Stromal cell of bone marrow (primary cell): ENCODE results near the gene ARHGAP31.
"Not testable (repeated sequence)": the region's sequence is repeated elsewhere in the genome, so short reads cannot be mapped to it uniquely, and the experiment has no call there.

Experiments
- DNase-seq: peaks from one replicate; pipeline ENCODE4 v3.0.0-alpha.2; 2012; ENCODE audit warnings: low read depth

ARHGAP31 gene

GRCh38 chr3:119293871-119294695 lies at the start of gene ARHGAP31:
TSS of gene ARHGAP31 (plus strand) at chr3:119294383. CDS start at chr3:119294905, 522 bp downstream.
- DNase-seq: no peak

- DNase-seq: no peak
Measured at GRCh38 chr3:119245778-119246177, 48.4 kb upstream of the ARHGAP31 start.

- no peak for DNase-seq
Measured at GRCh38 chr3:119255214-119255613, 39.0 kb upstream of the ARHGAP31 start.

- no peak for DNase-seq
Measured at GRCh38 chr3:119257111-119257510, 37.1 kb upstream of the ARHGAP31 start.

GRCh38 chr3:119257654-119258410 lies 36.4 kb upstream of the ARHGAP31 start:
- DNase-seq: no peak

- no peak for DNase-seq
Measured at GRCh38 chr3:119258915-119259314, 35.3 kb upstream of the ARHGAP31 start.

- DNase-seq: no peak
Measured at GRCh38 chr3:119259821-119260220, 34.4 kb upstream of the ARHGAP31 start.

GRCh38 chr3:119261055-119261454 lies 33.1 kb upstream of the ARHGAP31 start:
- DNase-seq: no peak

- not testable (repeated sequence) for DNase-seq
Measured at GRCh38 chr3:119270212-119270611, 24.0 kb upstream of the ARHGAP31 start.

GRCh38 chr3:119276680-119277079 lies 17.5 kb upstream of the ARHGAP31 start:
- DNase-seq: no peak

GRCh38 chr3:119279101-119279554 lies 15.1 kb upstream of the ARHGAP31 start:
- DNase-seq: no peak

- DNase-seq: no peak
Measured at GRCh38 chr3:119279584-119280243, 14.5 kb upstream of the ARHGAP31 start.

GRCh38 chr3:119288669-119289403 lies 5.3 kb upstream of the ARHGAP31 start:
- DNase-seq: no peak

- DNase-seq: no peak
Measured at GRCh38 chr3:119289404-119289770, 4.8 kb upstream of the ARHGAP31 start.

GRCh38 chr3:119290613-119291012 lies 3.6 kb upstream of the ARHGAP31 start:
- DNase-seq: no peak

GRCh38 chr3:119291062-119291700 lies 3.0 kb upstream of the ARHGAP31 start:
- no peak for DNase-seq

GRCh38 chr3:119292666-119293065 lies 1.5 kb upstream of the ARHGAP31 start:
- DNase-seq: no peak

GRCh38 chr3:119293105-119293870 lies 895 bp upstream of the ARHGAP31 start:
- no peak for DNase-seq

GRCh38 chr3:119294696-119295671 lies 801 bp downstream of the ARHGAP31 start:
- DNase-seq: no peak
